ELF-1 (cell line): ENCODE measurements around the gene COX7A2.

Source experiments
- DNase-seq: peaks from one replicate; pipeline ENCODE4 v3.0.0-alpha.2; 2016; ENCODE audit warnings: low read depth, low spot score

The COX7A2 gene

DNA sequence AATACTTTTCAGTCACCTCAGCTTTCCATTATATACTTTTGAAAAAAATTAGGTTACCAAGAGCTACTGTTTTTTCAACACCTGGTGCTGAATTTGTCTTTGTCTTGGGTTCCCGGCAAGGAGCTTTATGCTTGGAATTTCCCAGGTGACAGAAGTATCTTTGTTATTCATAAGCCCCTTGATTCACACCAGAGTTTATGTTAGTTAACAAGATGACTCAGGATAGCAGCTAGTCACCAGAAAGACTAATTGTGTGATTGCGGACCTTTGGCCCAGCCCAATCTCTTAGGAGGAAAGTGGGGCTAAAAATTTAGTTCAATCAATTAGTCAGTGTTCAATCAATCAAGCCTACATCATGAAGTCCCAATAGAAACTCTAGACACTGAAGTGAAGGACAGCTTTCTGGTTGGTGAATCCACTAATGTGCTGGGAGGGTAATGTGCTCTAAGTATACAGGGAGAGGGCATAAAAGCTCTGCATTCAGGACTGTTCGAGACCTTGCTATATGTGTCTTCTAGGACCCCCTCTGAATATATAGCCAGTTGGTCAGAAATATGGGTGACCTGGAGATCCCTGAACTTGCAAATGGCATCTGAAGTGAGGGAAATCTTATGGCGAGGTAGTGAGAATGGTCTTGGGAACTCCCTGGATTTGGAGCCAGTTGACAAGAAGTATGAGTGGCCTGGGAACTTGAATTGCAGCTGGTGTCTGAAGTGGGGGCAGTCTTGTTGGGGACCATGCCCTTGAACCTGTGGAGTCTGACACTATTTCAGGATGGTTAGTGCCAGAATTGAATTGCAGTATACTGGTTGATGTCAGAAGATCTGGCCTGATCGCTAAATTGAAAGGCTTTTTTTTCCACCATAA, 24.8 kb upstream of the COX7A2 start:
- DNase-seq: peak; percentile 55

DNA sequence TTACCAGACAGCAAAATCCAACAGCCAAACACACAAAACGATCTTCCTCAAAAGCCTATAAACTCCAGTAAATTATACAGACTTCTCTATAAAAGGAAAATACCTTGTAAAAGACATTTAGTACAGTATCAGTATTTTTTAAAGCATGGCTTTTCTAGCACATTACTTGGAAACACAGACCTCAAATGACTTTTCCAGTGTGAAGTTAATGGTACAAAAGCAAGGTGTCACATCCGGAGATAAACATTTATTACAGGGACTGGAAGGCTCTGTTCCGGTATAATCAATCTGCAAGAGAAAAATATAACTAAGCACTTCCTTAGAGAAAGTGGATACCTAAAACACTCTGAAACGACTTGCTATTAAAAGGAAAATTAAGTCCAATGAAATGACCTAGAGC, 23.9 kb upstream of the COX7A2 start:
- DNase-seq: no peak

GRCh38 chr6:75266716-75267291, 23.2 kb upstream of the COX7A2 start:
- no peak for DNase-seq

- DNase-seq: no peak
Measured at GRCh38 chr6:75263401-75263750, 19.8 kb upstream of the COX7A2 start.

- no peak for DNase-seq
Measured at GRCh38 chr6:75262716-75263400, 19.3 kb upstream of the COX7A2 start.

DNA sequence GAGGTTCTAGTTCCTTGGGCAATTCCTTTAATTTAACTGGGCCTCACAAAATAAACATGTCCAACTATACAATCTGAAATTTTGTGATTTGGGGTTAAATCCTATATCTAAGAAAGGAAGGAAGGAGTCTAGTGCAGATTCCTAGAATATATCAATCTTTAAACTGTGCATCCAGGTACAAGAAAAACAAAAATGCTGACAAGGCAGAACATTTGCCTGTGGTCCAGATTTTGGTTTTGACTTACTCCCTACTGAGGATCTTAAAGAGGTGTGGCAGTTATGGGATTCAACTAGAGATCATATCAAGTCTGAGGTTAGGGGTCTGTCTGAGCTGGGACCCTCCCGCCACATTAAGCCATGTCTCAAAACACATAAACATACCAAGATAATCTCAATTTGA, 17.7 kb upstream of the COX7A2 start:
- DNase-seq: no peak

DNA sequence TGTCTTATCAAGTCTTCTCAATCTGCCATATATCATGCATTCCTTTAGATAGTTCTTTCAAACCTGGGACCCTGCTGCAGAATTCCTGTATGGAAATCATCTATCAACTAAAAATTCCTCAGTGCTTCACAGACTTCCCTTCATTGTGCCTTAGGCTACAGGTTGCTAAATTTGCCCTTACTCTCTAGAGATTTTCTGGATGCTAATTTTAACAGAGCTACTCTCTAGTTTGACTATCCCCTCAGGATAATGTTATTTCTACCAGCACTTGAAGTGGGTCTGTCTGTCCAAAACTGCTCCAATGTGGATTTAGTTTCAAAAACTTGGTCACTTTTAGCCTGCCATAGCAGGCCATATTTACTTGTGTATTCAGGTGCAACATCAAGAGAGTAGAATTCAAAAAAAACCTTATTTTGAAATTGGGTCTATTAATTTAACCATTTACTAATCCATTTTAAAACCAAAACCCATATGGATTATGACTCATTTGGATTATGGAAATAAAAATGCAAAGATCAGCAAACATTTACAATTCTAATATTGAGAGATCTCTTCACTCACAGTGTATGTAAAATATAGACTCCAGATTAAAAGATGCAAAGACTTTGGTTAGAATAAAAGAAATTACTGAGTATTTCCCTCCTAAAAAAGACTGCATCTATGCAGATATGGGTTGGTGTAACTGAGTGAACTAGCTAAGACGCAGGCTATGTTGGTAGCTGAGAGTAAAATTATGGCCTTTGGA, 13.9 kb upstream of the COX7A2 start:
- peak; percentile 12 for DNase-seq

DNA sequence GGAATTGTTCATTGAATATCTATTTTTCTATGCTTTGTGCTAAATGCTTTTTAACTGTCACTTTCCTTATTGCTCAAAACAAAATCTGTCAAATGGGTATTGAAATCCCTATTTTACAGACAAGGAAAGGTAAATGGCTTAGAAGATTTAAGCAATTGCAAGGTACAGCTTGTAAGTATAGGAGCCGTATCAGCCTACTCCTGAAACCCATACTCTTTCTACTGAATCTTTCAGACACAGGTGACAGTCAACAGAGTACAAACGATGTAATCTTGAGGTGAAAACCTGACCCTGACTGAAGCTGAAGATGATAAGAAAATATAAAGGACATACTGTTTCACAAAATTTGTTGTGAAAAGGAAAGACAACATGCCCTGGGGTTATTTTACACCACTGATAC, 7.0 kb upstream of the COX7A2 start:
- DNase-seq: no peak

DNA sequence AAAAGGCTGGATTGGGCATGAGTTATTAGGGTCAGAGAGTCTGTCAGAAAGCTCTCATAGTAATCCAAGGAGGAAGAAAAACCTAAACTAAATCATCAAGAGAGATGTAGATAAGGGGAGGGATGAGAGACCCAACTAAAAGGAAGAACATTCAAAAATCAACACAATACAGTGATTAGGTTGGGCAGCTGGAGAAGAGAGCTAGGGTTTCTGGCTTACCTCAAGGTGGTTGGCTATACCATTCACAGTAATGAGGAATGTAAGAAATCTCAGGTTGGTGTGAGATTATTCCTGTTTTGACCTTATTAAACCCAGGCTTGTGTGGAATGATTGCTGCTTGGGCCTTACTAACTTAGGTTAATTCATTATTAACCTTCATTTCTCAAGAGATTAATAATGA, 6.2 kb upstream of the COX7A2 start:
- DNase-seq: no peak

DNA sequence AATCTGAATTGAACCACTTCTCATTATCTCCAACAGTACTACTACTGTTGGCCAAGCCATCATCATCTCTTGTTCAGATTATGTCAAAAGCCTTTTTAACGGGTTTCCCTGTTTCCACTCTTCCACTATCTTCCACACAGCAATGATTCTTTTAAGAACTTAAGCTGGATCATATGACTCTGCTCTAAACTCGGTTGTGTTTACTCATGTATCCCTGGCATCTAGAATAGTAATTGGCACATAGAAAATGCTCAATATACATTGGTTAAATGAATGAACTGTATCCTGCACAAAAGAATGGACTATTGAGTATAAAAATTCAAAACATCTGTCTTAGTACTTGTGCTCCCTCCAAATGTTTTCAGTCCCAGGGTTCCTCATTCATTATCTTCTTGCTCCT, 2.8 kb upstream of the COX7A2 start:
- no peak for DNase-seq

GRCh38 chr6:75244063-75244584, 523 bp upstream of the COX7A2 start:
- DNase-seq: no peak

- DNase-seq: no peak
Measured at GRCh38 chr6:75236630-75237029, 7.0 kb downstream of the COX7A2 start.

- no peak for DNase-seq
Measured at GRCh38 chr6:75235271-75235670, 8.3 kb downstream of the COX7A2 start.

GRCh38 chr6:75234126-75234865, 9.3 kb downstream of the COX7A2 start:
- no peak for DNase-seq

DNA sequence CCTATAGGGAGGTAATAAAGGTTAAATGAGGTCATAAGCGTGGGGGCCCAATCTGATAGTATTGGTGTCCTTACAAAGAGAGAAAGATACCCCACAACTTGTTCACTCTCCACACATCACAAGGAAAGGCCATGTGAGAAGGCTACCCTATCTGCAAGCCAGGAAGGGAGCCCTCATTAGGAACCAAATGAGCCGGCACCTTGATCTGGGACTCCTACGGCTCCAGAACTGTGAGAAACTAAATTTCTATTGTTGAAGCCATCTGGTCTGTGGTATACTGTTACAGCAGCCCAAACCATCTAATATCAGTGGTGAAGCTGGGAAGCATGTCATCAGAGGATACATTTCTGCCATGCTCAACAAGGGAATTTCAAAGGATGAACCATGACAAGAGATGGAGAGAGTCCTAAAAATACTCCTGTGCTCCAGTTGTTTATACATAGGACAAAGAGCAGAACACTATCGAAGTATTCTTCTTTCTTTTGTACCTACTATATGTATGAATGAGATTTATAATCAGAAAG, 10.4 kb downstream of the COX7A2 start:
- no peak for DNase-seq

DNA sequence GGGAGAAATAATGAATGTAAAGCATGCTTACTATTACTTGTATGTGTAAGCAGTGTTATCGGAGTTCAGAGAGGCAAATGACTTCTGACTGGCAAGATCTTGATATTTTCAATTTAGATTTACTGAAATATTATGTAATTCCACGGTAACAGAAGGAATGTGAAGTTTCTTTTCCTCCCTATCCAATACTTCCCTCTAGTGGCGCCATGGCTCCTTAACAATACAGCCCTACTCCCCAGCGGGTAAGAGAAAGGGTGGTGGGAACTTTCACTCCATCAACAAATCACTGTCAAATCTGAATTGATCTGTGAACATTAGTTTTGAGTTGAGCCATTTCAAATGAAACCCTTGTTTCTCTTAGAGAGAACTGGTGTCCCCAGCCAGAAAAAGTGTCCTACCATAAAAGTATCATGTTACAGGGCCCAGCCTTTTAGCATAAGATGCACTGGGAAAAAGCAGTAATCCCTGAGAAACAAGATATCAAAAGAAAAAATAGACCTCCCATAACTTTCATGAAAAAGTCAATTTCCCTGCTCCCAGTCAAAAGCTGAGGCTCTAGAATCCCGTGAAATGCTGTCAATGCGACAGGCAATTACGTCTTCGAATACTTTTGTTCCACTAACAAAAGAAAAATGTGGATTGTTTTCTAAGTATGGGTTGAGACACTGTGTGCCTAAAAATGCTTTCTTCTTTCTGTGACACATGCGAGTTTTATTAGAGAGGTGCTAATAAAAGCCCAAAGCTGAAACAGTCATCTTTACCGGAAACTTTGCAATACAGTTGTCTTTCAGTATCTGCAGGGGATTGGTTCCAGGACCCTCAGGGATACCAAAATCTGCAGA, 12.9 kb downstream of the COX7A2 start:
- DNase-seq: peak; percentile 36

- DNase-seq: no peak
Measured at GRCh38 chr6:75224303-75224926, 19.2 kb downstream of the COX7A2 start.

DNA sequence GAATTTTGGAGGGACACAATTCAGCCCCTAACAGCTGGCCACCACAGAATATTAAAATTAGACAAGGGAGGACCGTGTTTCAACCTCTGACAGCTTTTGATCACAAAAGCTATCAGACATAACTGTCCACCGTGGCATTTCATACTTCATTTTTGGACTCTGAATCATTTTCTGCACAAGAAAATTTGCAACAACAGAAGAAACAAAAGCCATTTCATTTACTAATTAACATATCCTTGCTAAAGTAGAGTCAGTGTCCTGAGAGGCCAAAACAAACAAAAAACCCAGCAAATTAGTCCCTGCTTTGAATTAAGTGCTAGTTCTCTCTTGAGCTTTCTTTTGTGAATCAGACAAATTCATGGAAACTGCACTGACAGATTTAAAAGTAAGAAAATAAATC, 20.2 kb downstream of the COX7A2 start:
- no peak for DNase-seq

GRCh38 chr6:75222261-75222660, 21.3 kb downstream of the COX7A2 start:
- no peak for DNase-seq

DNA sequence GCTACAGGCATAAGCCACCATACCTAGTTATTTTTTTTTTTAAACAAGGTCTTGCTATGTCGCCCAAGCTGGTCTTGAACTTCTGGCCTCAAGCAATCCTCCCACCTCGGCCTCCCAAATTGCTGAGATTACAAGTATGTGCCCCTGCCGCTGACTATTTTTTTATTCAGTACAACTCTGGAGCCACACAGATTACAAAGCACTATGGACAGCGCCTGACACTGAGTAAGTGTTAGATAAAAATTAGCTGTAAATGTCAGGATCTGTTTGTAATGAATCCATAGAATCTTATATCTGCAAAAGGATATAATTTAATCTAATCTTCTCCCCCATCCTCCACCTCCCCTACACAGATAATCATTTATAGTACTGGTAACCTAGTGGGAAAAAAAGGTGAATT, 22.5 kb downstream of the COX7A2 start:
- DNase-seq: no peak
